ENCODE measurements around the gene WWP2.
"Not testable (repeated sequence)": the region's sequence is repeated elsewhere in the genome, so short reads cannot be mapped to it uniquely, and the experiment has no call there.

Gene WWP2

DNA sequence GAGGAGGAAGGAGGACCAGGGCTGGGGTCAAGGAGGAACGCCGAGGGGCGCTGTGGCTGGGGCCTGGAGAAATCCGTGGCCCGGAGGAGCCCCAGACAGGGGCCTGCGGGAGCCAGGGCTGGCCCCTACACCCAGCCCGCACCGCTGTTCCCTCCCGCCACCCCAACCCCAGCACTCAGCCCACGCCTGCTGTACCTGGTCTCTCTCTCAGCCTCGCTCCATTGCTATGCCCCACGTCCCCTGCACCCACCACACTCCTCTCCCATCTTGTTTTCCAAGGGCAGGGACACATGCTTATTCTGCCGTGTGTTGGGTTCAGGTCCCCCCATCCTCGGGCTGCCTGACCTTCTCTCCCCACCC is 189.5 kb downstream of the WWP2 start:
- not testable (repeated sequence) for DNase-seq

GRCh38 chr16:69952116-69952515 is 190.0 kb downstream of the WWP2 start:
- not testable (repeated sequence) for DNase-seq

- not testable (repeated sequence) for DNase-seq
Observed at GRCh38 chr16:69952572-69953355, 190.6 kb downstream of the WWP2 start.

DNA sequence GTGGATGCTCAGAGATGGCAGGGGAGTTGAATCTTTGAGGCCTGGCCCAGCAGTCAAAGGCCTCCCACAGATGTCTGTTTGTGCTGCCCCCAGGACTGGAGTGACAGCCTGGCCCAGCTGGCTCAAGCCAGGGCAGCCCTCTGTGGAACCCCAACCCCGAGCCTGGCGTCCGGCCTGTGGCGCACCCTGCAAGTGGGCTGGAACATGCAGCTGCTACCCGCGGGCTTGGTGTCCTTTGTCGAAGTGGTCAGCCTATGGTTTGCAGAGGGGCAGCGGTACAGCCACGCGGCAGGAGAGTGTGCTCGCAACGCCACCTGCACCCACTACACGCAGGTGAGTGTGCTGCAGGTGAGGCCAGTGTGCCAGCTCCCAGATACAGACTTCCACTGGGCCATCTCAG is 192.1 kb downstream of the WWP2 start:
- not testable (repeated sequence) for DNase-seq

- not testable (repeated sequence) for DNase-seq
Observed at GRCh38 chr16:69963312-69963711, 201.2 kb downstream of the WWP2 start.

- DNase-seq = not testable (repeated sequence)
Observed at GRCh38 chr16:69964960-69965660, 203.0 kb downstream of the WWP2 start.

DNA sequence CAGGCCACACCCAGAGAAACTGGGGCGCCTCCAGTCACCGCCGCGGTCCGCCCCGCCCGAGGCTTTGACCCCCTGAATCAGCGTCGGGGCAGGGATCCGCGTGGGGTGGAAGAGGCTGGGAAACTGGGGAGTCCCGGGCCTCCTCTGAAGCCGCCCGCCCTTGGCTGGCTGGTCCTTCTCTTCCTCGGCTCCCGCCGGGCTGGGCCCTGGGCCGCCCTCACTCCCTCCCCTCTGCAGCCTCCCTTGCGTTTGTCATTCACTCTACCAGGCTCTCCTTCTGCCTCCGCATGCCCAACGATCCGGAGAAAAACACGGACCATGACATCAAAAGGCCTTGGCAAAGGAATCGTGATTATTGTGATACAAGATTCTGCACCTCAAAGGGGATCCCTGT is 203.5 kb downstream of the WWP2 start:
- DNase-seq = not testable (repeated sequence)

DNA sequence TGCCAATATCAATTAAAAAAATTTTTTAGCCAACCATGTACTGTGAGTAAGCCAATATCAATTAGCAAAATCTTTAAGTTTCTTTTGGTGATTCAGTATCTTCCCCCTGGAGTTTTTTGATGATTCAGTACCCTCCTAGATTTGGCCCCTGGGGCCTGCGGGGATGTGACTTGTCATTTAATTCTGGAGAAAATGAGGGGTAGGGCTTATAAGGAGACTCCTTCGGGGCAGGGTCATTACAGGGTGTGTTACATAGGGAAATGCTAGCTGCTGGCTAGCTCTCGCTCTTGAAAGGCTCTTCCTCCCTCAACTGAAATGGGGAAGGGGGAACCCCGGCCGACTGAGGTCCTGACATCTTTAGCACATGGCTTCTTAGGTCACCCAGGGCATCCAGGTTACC is 205.6 kb downstream of the WWP2 start:
- DNase-seq = not testable (repeated sequence)

DNA sequence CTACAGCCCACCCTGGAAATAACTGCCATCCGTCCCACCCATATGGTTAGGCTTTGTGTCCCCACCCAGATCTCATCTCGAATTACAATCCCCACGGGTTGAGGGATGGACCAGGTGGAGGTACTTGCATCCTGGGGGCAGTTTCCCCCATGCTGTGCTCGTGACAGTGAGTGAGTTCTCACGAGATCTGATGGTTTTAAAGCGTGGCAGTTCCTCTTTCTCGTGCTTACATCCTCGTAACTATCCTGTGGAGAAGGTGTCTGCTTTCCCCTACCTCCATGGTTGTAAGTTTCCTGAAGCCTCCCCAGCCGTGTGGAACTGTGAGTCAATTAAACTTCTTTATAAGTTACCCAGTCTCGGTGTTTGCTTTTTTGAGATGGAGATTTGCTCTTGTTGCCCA is 206.0 kb downstream of the WWP2 start:
- DNase-seq = not testable (repeated sequence)

GRCh38 chr16:69969657-69970056 is 207.5 kb downstream of the WWP2 start:
- not testable (repeated sequence) for DNase-seq

DNA sequence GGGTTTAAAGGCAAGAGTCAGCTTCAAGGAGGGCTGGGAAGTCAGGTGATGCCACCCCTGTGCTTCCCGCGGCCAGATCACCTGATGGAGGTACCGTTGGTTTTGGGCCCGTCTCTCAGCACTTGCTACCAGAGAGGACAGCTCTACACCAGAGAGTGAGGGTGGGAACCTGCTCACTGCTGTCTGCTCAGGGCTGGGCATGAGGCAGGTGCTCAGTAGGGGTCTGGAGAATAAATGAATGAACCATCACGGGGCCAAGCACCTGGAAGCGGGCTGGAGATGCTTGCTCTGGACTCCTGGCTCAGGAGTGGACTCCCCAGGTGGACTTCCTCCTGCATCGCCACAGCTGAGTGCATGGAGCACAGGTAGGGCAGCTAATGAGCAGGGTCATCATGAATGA is 210.0 kb downstream of the WWP2 start:
- not testable (repeated sequence) for DNase-seq

DNA sequence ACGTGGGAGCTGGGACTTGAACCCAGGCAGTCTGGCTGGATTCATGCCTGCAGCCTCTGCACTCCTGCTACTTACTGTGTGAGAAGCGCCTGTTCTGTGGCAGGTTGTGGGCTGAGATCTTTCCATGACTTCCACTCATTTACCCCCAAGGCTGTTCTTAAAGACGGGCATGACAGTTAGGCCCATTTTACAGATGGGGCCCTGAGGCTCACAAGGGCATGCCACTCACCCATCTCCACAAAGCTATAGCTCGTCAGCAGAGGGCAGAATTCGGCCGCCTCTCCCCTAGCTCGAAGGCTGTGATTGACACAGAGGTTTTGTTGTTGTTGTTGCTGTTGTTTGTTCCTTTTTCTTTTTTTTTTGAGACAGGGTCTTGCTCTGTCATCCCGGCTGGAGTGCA is 210.8 kb downstream of the WWP2 start:
- not testable (repeated sequence) for DNase-seq

GRCh38 chr16:69985196-69985595 is 223.1 kb downstream of the WWP2 start:
- DNase-seq = not testable (repeated sequence)
